Cardiac muscle cell (in vitro differentiated cells and primary cell): Measurements from ENCODE around the gene CKAP5. TPM values are rescaled to one million over a fixed set of nuclear protein-coding genes. Genes with fewer than 3 reads are reported as not detected.
A peak's percentile ranks its signal among the peaks of the same experiment; 100 is the strongest.

Experiments used
- DNase-seq, 2 donors: peaks; one replicate each; pipeline versions ENCODE4 v3.0.0 to v3.0.0-alpha.2; 2010 to 2017; ENCODE audit warnings: low read depth in 1 of 2, low spot score in 1 of 2
- H3K27ac ChIP-seq: fragments of 200-600 bp; sonication (generic); 2 replicates; pipeline ENCODE4 v1.5.1; 2016
- H3K27me3 ChIP-seq: fragments of 200-600 bp; sonication (generic); 2 replicates; pipeline ENCODE4 v1.6.0; 2016; ENCODE audit warnings: control low read depth
- H3K36me3 ChIP-seq: fragments of 200-600 bp; sonication (generic); 2 replicates; pipeline ENCODE4 v1.5.1; 2016; ENCODE audit warnings: control low read depth
- H3K4me1 ChIP-seq: fragments of 200-600 bp; sonication (generic); 2 replicates; pipeline ENCODE4 v1.8.1; 2017; ENCODE audit warnings: low read depth, mild to moderate bottlenecking, mixed run types
- H3K4me3 ChIP-seq: fragments of 200-600 bp; sonication (generic); 2 replicates; pipeline ENCODE4 v1.5.1; 2016; ENCODE audit warnings: mild to moderate bottlenecking
- H3K9me3 ChIP-seq: fragments of 200-600 bp; sonication (generic); 2 replicates; pipeline ENCODE4 v1.5.1; 2017; ENCODE audit warnings: low read depth, mild to moderate bottlenecking, control low read depth
- polyA plus RNA-seq: library from polyadenylated mRNA; unstranded; fragments of >200 nt; fragmentation: Nextera tagmentation; extraction: Ambion mirVana; gene quantifications from 2 replicates; pipeline ENCODE4 v1.2.1, GENCODE V29; 2016
- total RNA-seq: library from RNA; depleted of rRNA; stranded (reverse); fragments of >200 nt; gene quantifications from 2 replicates; pipeline ENCODE4 v1.2.3, GENCODE V29; 2016
- TF ChIP-seq, protein P1 (sequence below): IDR thresholded peaks from 2 replicates; pipeline ENCODE4 v1.5.1; 2012; ENCODE audit warnings: low read depth, mild to moderate bottlenecking, low read length

The CKAP5 gene
- total and polyA plus RNA-seq, 2 experiments from 2014 or later = 38.1 to 122 TPM

DNA sequence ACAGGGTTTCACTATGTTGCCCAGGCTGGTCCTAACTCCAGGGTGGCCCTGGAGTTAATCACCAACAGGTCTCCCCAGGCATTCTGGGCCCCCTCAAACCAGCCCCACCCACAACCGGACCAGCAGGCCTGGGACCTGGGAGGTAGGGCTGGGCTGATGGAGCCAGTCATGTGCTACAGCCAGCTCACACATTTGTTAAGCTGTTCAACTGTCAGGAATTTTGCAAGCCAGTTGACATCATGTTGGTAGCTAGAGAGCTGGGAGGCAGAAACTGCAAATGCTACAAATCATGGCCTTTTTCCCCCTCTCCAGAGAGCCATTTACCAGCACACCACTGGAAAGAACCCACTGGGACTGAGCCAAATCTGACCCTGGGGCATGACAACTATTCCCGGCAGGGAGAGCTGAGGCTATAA is 152.5 kb downstream of the CKAP5 start:
- peaks cover 25% of the 10 kb centered on the region for H3K4me1 ChIP-seq
- H3K4me3 ChIP-seq = no peak overlapping the region
- TF ChIP-seq, protein P1, sequence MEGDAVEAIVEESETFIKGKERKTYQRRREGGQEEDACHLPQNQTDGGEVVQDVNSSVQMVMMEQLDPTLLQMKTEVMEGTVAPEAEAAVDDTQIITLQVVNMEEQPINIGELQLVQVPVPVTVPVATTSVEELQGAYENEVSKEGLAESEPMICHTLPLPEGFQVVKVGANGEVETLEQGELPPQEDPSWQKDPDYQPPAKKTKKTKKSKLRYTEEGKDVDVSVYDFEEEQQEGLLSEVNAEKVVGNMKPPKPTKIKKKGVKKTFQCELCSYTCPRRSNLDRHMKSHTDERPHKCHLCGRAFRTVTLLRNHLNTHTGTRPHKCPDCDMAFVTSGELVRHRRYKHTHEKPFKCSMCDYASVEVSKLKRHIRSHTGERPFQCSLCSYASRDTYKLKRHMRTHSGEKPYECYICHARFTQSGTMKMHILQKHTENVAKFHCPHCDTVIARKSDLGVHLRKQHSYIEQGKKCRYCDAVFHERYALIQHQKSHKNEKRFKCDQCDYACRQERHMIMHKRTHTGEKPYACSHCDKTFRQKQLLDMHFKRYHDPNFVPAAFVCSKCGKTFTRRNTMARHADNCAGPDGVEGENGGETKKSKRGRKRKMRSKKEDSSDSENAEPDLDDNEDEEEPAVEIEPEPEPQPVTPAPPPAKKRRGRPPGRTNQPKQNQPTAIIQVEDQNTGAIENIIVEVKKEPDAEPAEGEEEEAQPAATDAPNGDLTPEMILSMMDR = no peak
- H3K36me3 ChIP-seq = peaks cover 6% of the 10 kb centered on the region
- no peaks in the 10 kb centered on the region for H3K9me3 ChIP-seq
- peak in 1 of 2 donors; percentile 31 for DNase-seq
- H3K27me3 ChIP-seq = no peaks in the 10 kb centered on the region
- no peak overlapping the region for H3K27ac ChIP-seq

Other genes starting within 250 kb of the CKAP5 start
- gene HARBI1, start 229.1 kb downstream of the CKAP5 start, total RNA-seq = 2.2 and 3.8 TPM in 2 replicates
- 6.9 and 9.8 TPM in 2 replicates for gene HARBI1, start 229.1 kb downstream of the CKAP5 start, polyA plus RNA-seq
- 78.5 and 108 TPM in 2 replicates for gene ATG13, start 228.7 kb downstream of the CKAP5 start, total RNA-seq
- gene ATG13, start 228.7 kb downstream of the CKAP5 start, polyA plus RNA-seq = 56.8 and 61.9 TPM in 2 replicates
- 59.3 and 76.9 TPM in 2 replicates for gene ARHGAP1, start 145.7 kb downstream of the CKAP5 start, total RNA-seq
- 108 and 149 TPM in 2 replicates for gene ARHGAP1, start 145.7 kb downstream of the CKAP5 start, polyA plus RNA-seq
- 15.4 and 23.7 TPM in 2 replicates for gene ZNF408, start 145.2 kb downstream of the CKAP5 start, total RNA-seq
- gene ZNF408, start 145.2 kb downstream of the CKAP5 start, polyA plus RNA-seq = 16.8 and 23.1 TPM in 2 replicates
- 0.25 TPM in 1 of 2 replicates, not detected in the other for gene F2, start 127.1 kb downstream of the CKAP5 start, total RNA-seq
- gene F2, start 127.1 kb downstream of the CKAP5 start, polyA plus RNA-seq = 0.27 TPM in 1 of 2 replicates, not detected in the other
- 14.6 and 19.2 TPM in 2 replicates for gene LRP4, start 72.3 kb upstream of the CKAP5 start, total RNA-seq
- gene LRP4, start 72.3 kb upstream of the CKAP5 start, polyA plus RNA-seq = 14.6 and 15.9 TPM in 2 replicates
- gene CSTPP1, start 90.5 kb upstream of the CKAP5 start, total RNA-seq = 46.4 and 49.7 TPM in 2 replicates
- gene CSTPP1, start 90.5 kb upstream of the CKAP5 start, polyA plus RNA-seq = 81.6 and 83.6 TPM in 2 replicates